Activated CD4-positive, alpha-beta T cell treated with anti-CD3 and anti-CD28 coated beads for 1 hour (primary cell): Measurements from ENCODE around the gene WDR48.

Experiments
- DNase-seq: peaks from one replicate; pipeline ENCODE4 v3.0.0-alpha.2; 2020

Gene WDR48

DNA sequence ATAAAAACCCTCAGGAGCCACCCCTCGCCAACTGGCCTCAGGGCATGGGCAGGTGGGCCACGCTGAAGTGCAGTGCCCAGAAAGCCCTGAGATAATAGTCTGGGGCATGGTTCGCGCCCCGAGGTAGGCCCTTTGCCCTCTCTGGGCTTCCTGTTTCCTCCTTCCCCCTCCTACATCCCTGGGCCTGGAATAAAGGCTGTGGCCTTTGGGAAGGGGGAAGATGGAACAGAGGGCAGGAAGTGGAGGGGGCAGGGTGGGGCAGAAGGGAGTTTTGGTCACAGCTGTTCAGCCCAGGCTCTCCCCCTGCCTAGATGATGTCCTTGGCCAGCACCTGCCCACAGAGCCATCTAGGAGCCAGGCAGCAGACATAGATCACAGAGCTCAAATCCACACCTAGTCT is 90.3 kb downstream of the WDR48 start:
- no peak for DNase-seq

DNA sequence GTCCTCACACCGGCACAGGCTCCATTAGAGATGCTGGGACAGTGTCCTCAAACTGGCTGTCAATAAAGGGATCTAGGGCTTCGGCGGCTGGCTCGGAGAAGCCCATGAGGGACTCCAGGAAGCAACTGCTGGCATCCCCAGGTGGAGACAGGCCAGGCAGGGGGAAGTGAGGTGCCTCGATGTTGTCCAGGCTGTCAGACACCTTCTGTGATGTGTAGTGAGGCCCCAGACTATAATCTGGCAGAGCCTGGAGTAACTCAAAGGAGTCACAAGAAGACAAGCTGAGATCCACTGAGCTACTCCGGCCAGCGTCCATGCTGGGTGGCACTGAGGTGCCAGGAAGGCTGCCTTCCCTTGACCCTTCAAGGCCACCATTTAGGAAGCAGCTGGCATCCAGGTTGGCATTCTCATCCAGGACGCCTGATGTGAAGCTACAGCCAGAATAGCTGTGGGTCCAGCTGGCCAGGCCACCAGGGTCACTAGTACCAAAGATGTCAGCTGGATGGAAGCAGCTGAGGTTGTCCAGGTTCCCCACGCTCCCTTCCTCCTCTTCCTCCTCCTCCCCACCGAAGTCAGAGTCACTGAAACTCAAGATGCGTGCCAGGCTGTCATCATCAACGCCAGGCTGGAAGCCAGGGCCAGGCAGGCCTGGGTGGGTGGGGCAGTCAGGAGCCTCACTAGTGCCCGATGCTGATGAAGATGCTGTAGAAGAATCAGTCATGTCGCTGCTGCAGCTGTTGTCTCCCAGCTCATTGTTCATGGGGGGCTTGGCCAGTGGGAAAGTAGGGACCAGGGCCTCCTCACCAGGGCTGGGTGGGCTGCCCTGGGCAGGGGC is 91.5 kb downstream of the WDR48 start:
- no peak for DNase-seq

DNA sequence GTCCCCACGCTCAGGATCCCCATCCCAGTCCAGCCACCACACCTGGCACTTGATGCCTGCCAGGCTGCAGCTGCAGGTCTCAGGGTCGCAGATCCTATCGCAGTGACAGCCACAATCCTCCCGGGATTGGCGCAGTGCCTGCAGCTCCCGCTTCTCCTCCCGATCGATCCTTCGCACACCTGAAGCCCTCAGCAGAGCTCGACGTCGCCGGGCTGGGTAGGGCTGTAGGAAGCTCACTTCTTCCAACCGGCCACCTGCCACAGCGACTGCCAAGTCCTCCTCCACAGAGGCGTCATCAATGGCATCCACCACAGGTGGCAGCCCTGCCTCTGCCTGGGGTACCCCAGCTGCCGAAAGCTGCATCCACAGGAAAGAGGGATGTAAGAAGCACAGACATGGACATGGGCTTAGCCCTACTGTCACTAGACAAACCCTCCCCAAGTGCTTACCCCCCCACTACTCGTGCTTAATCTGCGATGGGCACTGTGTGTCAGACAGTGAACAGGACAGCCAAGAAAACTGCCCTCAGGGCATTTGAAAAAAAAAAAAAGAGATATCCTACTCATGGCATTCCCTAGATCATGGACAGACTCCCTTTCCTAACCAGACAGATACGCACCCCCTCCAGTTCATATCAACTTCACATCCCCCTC is 92.4 kb downstream of the WDR48 start:
- no peak for DNase-seq

- DNase-seq: no peak
Measured at GRCh38 chr3:39144748-39145380, 93.0 kb downstream of the WDR48 start.

DNA sequence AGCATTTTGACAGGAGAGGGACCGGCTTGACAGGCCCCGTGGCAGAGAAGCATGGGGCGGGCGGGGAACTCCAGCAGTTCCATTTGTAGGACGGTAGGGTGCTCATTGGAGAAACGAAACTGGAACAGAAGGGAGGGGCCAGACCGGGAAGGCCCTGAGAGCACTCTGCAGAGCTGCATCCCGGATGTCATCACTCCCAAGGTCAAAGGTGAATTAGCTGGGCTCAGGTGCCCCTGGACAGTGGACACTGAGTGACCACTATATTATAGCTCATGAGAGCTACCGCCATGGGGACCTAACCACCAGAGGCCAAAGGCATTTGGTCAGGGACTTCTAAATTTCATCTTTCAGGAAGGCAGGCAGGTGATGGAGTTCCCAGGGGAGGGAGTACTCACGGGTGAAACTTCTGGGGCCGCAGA is 94.3 kb downstream of the WDR48 start:
- DNase-seq: no peak
